ENCODE data around the gene TENM4.

DNA sequence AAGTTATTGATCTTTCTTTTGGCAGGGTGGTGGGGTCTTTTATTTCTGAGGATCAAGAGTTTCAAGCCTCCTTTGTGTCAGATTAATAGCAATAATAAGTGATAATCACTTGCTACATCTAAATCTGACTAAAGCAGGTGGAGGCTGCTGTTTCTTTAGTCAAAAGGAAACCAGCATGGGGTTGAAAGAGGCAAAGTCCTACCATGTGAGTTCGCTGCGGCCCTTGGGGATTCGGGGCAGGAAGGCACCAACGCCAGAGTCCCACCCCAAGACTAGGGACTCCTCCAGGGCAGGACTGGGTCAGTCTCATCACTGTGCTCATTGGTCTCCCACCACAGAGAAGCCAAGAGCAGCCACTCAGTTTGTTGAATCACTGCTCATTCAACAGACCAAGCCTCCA lies 73.0 kb downstream of the TENM4 start:
- TF ChIP-seq, protein P1, sequence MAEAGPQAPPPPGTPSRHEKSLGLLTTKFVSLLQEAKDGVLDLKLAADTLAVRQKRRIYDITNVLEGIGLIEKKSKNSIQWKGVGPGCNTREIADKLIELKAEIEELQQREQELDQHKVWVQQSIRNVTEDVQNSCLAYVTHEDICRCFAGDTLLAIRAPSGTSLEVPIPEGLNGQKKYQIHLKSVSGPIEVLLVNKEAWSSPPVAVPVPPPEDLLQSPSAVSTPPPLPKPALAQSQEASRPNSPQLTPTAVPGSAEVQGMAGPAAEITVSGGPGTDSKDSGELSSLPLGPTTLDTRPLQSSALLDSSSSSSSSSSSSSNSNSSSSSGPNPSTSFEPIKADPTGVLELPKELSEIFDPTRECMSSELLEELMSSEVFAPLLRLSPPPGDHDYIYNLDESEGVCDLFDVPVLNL (IDR thresholded peaks at IDR 0.05; ENCODE audit: low read depth, low read length): no peak
- TF ChIP-seq RB1 (IDR thresholded peaks at IDR 0.05; ENCODE audit: borderline replicate concordance) (no peak), JUND (IDR thresholded peaks at IDR 0.05; ENCODE audit: low read depth, low read length) (no peak), HDAC2 (IDR thresholded peaks at IDR 0.05) (no peak), CTCF (IDR thresholded peaks at IDR 0.05 in 2 of 3, conservative IDR thresholded peaks at IDR 0.05 in 1 of 3; ENCODE audit: control insufficient read depth in 2 of 3, extremely low read depth in 1 of 3, insufficient read depth in 1 of 3, low read depth in 3 of 3, low read length in 3 of 3) (no peak), EZH2 (IDR thresholded peaks at IDR 0.05; ENCODE audit: borderline replicate concordance, control insufficient read depth, low read depth, low read length) (no peak), GABPA (IDR thresholded peaks at IDR 0.05; ENCODE audit: low read depth) (no peak), TAF1 (IDR thresholded peaks at IDR 0.05; ENCODE audit: borderline replicate concordance, low read depth, low read length) (no peak), POLR2AphosphoS5 (IDR thresholded peaks at IDR 0.05; ENCODE audit: low read length) (no peak), SP1 (IDR thresholded peaks at IDR 0.05; ENCODE audit: low read depth, low read length) (no peak), CEBPB (IDR thresholded peaks at IDR 0.05; ENCODE audit: borderline replicate concordance in 1 of 2, low read depth in 2 of 2, low read length in 2 of 2) (no peak), CBX3 (IDR thresholded peaks at IDR 0.05; ENCODE audit: borderline replicate concordance, low read depth) (no peak)
